Kasumi-1 (cell line): ENCODE results near the gene ZNF648.
"Not testable (repeated sequence)": the region's sequence is repeated elsewhere in the genome, so short reads cannot be mapped to it uniquely, and the experiment has no call there.

Experiments used
- DNase-seq, 2 experiments: peaks; one replicate each; lab custom pipeline; 2025; lab: John Stamatoyannopoulos, UW

Gene ZNF648

GRCh38 chr1:182061594-182061993 lies at the start of gene ZNF648:
TSS of gene ZNF648 (minus strand) at chr1:182061712. CDS start at chr1:182058010, 3,702 bp downstream.
- no peak for DNase-seq

DNA sequence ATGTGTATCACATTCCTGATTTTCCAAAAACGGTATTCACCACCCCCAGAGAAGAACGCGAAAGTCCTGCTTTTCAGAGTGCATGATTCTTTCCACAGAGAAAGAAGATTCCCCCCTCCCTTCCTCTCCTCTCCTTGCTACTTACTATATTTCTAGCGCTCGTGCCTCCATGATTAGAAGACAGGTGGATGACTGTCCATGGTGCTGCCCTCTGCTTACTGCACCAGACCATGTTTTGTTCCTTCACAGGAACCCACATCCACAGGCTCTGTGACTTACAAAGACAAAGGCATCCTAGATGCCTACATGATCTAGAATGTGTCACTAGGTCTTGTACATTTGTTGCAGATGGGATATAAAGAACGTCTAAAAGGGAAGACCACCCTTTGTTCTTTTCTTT lies 49.1 kb upstream of the ZNF648 start:
- no peak for DNase-seq

DNA sequence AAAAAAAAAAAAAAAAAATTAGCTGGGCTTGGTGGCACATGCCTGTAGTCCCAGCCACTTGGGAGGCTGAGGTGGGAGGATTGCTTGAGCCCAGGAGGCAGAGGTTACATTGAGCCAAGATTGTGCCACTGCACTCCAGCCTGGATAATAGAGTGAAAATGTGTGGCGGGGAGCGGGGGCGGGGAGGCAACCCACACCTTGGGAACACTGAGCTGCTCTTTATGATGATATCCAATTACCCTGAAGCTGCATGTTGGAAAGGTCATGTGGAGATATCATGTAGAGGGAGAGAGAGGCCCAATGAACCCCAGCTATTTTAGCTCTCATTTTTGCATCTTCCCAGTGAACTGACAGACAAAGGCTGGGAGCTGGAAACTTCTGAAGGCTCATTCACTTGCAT lies 48.3 kb upstream of the ZNF648 start:
- no peak for DNase-seq

DNA sequence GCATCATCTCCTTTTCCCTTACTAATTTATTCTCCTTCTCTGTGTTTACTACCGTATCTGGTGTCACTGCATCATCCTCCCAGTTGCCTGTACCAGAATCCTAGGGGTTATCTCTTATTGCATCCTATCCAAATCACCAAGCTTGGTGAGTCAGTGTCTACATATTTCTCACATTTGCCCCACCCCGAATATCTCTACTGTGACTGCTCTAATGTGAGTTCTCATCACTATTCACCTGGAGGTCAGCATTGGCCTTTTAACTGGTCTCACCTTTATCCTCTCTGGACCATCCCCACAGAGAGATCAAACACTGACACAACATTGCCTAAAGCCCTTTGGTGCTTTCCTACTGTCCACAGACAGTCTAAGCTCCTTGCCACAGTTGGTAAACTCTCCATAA lies 45.7 kb upstream of the ZNF648 start:
- no peak for DNase-seq

- no peak for DNase-seq
Observed at GRCh38 chr1:182102043-182102416, 40.5 kb upstream of the ZNF648 start.

GRCh38 chr1:182101415-182102042 lies 40.0 kb upstream of the ZNF648 start:
- no peak for DNase-seq

DNA sequence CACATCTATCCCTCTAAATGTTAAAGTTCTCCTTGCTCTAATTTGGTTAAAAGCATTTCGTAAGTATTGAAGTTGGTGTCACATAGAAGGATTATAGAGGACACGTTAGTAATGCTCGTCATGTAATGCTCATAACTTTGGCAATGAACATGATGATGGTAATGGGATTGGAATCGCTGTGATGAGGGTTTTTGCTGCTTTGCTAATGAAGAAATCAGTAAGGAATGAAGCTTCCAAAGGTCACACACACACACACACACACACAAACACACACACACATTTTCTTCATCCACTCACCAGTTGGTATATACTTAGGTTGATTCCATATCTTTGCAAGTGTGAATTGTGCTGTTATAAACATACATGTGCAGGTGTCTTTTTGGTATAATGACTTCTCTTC lies 36.8 kb upstream of the ZNF648 start:
- DNase-seq, result no peak

- DNase-seq, result no peak
Observed at GRCh38 chr1:182095946-182096345, 34.4 kb upstream of the ZNF648 start.

DNA sequence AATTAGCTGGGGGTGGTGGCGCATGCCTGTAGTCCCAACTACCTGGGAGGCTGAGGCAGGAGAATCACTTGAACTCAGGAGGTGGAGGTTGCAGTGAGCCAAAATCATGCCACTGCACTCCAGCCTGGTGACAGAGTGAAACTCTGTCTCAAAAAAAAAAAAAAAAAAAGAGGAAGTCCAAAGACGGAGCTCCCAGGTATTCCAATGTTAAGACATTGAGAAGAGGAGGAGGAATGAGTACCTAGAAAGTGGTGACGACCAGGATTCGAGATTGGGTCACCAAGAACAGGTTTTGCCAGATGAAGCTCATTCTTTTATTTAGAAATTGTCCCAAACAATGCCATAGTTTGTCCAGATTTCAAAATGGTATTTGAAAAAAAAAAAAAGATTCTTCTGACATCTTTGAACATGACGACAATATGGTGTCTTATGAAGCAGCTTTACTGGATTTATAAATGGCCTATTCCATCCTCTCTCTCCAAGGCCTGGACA lies 33.0 kb upstream of the ZNF648 start:
- DNase-seq, result not testable (repeated sequence)

DNA sequence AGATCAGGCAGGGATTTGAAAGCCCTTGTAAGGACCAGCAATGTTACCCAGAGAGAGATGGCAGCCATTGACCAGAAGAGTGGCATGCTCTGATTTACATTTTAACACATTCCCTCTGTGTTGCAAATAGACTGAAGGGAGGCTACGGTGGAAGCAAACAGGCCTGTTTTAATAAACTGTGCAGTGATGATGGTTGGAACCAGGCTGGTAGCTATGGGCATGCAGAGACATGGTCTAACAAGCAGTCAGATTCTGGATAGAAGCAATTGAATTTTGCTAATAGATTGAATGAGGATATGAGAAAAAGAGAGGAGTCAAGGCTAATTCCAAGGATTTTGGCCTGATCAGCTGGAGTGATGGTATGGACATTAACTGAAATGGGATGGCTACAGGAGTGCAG lies 32.3 kb upstream of the ZNF648 start:
- no peak for DNase-seq

GRCh38 chr1:182092336-182092735 lies 30.8 kb upstream of the ZNF648 start:
- DNase-seq, result no peak

- no peak for DNase-seq
Observed at GRCh38 chr1:182091083-182091482, 29.6 kb upstream of the ZNF648 start.

DNA sequence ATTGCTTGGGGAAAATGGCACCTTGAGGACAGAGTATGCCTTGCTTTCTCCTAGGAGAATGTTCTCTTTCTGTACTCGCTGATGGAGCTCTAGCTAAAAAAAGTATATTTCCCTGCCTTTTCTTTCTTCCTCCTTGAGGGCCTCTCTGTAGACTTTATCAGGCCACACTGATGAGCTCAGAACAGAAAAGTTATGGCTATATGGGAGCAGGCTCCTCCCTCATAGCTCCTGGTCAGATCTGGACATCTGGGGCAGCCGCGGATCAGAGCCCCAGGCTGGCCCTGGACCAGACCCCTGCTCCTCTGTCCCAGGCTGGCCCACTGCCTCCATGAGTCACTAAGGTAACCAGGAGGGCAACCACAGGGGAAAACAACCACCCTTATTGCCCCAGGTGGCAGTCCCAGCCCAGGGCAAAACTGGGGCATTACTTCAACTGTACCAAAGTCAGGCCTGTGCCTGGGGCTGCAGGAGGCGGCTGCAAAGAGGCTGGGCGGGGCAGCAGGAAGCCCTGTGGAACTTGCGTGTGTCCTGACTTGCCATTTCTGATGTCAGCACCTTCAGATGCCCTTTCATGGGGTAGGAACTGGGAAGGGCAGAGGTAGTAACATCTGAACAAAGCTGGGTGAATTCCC lies 26.3 kb upstream of the ZNF648 start:
- no peak for DNase-seq

- no peak for DNase-seq
Observed at GRCh38 chr1:182087304-182087703, 25.8 kb upstream of the ZNF648 start.

- no peak for DNase-seq
Observed at GRCh38 chr1:182086620-182087019, 25.1 kb upstream of the ZNF648 start.

- no peak for DNase-seq
Observed at GRCh38 chr1:182086136-182086535, 24.6 kb upstream of the ZNF648 start.

DNA sequence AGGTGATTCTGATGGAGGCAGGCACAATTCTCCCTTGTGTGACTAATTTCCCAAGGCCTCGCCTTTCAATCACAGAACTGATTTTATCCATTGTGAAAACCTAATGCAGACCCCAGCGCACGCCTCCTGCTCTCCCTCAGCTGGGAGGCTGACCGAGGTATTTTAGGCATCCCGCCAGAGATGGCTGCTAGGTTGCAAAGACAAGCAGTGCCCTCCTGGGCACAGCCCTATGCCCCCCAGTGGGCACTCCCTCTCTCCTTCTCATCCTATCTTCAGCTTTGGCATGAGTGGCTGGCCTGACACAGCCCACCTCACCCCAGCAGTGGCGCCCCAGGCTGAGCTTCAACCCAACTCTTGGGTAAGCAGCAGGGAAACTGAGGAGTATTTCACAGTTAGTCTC lies 24.2 kb upstream of the ZNF648 start:
- no peak for DNase-seq

- peak; percentile 80 to 81 for DNase-seq
Observed at GRCh38 chr1:182084487-182085316, 23.2 kb upstream of the ZNF648 start.

- peak; percentile 19 to 33 for DNase-seq
Observed at GRCh38 chr1:182083851-182084486, 22.5 kb upstream of the ZNF648 start.

DNA sequence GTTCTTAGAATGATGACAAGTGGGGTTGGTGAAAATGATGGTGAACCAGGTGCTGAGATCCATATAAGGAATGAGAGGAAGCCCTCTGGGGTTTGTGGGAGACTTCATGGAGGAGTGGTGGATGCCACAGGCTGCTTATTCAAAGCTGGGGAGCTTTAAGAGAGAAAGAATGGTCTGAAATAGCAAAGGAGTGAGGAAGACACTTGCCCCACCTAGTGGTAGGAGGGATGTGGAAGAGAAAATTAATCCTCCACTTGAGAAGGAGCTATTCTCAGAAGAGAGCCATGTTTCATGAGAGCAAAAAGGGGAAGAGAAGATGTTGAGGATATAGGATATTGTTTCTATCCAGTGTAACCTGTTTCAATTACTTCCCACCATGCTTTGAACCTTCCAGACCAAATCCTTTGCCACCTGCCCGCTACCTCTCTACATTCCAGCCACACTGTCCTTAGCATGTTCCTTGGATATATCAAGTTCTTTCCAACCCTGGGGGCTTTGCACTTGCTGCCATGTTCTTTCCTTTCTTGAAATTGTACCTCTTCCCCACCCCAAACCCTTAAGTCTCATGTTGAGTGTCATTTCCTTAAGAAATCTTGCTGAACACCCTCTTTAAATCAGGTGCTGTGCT lies 19.6 kb upstream of the ZNF648 start:
- peak; percentile 82 to 92 for DNase-seq

DNA sequence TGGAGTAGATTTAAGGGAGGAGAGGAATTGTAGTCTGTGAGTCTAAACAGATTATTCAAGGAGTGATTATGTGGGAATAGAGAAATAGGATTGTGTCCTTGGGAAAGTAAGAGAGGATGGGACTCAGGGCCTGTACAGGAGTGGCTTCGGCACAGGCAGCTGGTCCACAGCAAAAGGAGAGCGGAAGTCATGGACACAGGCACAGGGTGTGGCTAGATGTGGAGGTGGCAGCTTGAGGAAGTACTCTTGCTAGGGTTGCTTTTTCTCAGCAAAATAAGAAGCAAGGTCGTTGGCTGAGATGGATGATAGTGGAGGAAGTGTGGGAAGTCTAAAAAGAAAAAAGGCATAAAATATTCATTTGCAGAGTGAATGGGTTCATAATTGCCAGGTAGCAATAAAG lies 18.5 kb upstream of the ZNF648 start:
- DNase-seq, result no peak

DNA sequence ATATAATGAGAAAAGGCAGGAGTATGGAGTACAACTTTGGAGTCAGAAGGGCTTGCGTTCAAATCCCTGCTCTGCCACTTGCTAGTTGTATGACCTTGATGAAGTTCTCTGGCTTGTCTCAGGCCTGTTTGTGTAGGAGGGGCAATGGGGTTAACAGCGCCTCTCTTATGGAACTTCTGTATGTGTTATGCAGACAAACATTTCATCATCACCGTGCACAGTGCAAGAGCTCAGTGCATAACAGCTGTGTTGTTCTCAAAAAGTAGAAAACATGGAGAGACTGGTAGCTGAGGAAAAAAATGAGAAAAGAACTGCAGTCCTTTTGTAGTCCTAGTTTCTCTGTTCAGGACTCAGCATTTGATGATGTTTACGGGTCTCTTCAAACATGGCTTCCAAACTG lies 10.4 kb upstream of the ZNF648 start:
- DNase-seq, result no peak
